ENCODE results near the gene PRDM16. TPM values are rescaled to one million over a fixed set of nuclear protein-coding genes. Genes with fewer than 3 reads are reported as not detected.

PRDM16 gene
- polyA plus RNA-seq, 1 donor from 2014 or later = 0.21 TPM

DNA sequence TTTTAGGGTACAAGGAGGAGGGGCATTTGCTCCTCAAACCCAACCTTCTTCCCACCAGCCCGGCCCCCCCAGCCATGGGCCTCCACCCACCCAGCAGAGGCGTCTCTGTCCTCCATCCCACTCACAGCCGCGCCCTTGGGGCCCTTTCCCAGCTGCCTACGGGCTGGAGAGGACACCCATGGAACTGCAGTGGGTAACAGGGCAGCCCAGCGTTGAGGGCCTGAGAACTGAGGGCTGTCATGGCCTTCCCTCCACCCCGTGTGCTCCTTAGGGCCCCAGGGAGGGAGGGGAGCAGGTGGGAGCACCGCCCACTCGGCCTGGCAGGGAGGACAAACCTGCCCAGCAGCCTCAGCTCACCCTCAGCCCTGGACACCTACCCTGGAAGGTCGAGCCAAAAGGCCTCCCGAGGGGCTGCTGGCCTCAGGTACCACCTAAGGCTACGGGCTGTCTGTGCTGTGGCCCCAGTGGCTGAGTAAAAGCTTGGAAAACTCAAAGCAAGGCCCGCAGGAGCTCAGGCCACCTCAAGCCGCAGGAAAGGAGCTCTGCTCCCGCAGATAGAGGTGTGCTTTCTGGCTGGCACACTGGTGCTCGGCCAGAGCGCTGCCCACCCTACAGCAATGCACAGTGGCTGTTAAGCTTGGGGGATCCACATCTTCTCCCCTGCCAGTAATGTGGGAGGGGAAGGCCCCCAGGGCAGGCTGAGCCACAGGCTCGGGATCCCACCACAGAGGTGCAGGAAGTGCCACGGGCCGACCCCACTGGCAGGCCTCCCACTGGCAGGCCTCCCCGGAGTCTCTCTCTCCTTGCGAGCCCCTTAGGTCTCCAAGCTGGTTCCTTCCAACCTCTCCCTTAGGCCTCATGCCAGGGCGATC is 383.2 kb downstream of the PRDM16 start:
- H4K20me1 ChIP-seq (ENCODE audit: insufficient read depth) = no peaks in the 10 kb centered on the region
- no peak overlapping the region for H3K27ac ChIP-seq (ENCODE audit: low read length)
- H3K9me3 ChIP-seq (ENCODE audit: low read length) = no peaks in the 10 kb centered on the region
- peak overlapping the region; percentile 16 for H3K9ac ChIP-seq (ENCODE audit: low read length)
- TF ChIP-seq SMC3 (conservative IDR thresholded peaks at IDR 0.05; ENCODE audit: poor library complexity) = no peak
- no peak for TF ChIP-seq EZH2 (IDR thresholded peaks at IDR 0.05; ENCODE audit: borderline replicate concordance, insufficient read depth, low read length, poor library complexity, severe bottlenecking)
- TF ChIP-seq TAF1 (IDR thresholded peaks at IDR 0.05; ENCODE audit: low read depth) = no peak
- no peak for TF ChIP-seq RAD21 (conservative IDR thresholded peaks at IDR 0.05)
- TF ChIP-seq POLR2AphosphoS5 (IDR thresholded peaks at IDR 0.05) = no peak
- TF ChIP-seq, protein P1, sequence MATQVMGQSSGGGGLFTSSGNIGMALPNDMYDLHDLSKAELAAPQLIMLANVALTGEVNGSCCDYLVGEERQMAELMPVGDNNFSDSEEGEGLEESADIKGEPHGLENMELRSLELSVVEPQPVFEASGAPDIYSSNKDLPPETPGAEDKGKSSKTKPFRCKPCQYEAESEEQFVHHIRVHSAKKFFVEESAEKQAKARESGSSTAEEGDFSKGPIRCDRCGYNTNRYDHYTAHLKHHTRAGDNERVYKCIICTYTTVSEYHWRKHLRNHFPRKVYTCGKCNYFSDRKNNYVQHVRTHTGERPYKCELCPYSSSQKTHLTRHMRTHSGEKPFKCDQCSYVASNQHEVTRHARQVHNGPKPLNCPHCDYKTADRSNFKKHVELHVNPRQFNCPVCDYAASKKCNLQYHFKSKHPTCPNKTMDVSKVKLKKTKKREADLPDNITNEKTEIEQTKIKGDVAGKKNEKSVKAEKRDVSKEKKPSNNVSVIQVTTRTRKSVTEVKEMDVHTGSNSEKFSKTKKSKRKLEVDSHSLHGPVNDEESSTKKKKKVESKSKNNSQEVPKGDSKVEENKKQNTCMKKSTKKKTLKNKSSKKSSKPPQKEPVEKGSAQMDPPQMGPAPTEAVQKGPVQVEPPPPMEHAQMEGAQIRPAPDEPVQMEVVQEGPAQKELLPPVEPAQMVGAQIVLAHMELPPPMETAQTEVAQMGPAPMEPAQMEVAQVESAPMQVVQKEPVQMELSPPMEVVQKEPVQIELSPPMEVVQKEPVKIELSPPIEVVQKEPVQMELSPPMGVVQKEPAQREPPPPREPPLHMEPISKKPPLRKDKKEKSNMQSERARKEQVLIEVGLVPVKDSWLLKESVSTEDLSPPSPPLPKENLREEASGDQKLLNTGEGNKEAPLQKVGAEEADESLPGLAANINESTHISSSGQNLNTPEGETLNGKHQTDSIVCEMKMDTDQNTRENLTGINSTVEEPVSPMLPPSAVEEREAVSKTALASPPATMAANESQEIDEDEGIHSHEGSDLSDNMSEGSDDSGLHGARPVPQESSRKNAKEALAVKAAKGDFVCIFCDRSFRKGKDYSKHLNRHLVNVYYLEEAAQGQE (IDR thresholded peaks at IDR 0.05; ENCODE audit: borderline replicate concordance) = no peak
- TF ChIP-seq MXI1 (conservative IDR thresholded peaks at IDR 0.05; ENCODE audit: poor library complexity, severe bottlenecking) = no peak
- TF ChIP-seq EP300 (conservative IDR thresholded peaks at IDR 0.05; ENCODE audit: poor library complexity, severe bottlenecking) = no peak
- TF ChIP-seq, protein P2, sequence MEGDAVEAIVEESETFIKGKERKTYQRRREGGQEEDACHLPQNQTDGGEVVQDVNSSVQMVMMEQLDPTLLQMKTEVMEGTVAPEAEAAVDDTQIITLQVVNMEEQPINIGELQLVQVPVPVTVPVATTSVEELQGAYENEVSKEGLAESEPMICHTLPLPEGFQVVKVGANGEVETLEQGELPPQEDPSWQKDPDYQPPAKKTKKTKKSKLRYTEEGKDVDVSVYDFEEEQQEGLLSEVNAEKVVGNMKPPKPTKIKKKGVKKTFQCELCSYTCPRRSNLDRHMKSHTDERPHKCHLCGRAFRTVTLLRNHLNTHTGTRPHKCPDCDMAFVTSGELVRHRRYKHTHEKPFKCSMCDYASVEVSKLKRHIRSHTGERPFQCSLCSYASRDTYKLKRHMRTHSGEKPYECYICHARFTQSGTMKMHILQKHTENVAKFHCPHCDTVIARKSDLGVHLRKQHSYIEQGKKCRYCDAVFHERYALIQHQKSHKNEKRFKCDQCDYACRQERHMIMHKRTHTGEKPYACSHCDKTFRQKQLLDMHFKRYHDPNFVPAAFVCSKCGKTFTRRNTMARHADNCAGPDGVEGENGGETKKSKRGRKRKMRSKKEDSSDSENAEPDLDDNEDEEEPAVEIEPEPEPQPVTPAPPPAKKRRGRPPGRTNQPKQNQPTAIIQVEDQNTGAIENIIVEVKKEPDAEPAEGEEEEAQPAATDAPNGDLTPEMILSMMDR (IDR thresholded peaks at IDR 0.05; ENCODE audit: poor library complexity, severe bottlenecking) = no peak
- no peak overlapping the region for H3K4me2 ChIP-seq (ENCODE audit: low read length)
- no peaks in the 10 kb centered on the region for H3K79me2 ChIP-seq (replicated peaks; ENCODE audit: insufficient read depth, low read length)
- peaks cover 5% of the 10 kb centered on the region for H3K27me3 ChIP-seq (ENCODE audit: insufficient read depth, low read depth, low read length)
- no peaks in the 10 kb centered on the region for H3K9me2 ChIP-seq (ENCODE audit: insufficient read depth, low read length)
- no peaks in the 10 kb centered on the region for H3K36me3 ChIP-seq (ENCODE audit: insufficient read depth, low read length)
- H2AFZ ChIP-seq (ENCODE audit: low read depth, low read length) = no peak overlapping the region
- no peak overlapping the region for H3K4me3 ChIP-seq (ENCODE audit: low read length)
- H3F3A ChIP-seq (ENCODE audit: insufficient read depth, low read length, poor library complexity, severe bottlenecking) = no peaks in the 10 kb centered on the region

DNA sequence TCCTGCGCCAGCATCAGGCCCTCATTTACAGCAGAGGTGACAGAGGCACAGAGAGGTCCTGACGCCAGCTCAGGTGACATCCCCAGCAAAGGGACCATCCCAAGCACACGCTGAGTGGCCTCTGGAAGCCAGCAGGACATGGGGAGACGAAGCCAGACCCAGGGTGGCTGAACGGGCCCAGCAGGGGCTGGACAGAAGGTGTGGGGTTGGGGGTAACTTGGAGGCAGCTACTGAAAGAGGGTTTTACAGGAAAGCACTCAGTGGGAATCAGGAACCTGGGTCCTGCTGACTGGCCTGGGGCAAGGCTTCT is 383.8 kb downstream of the PRDM16 start:
- Histone ChIP-seq H3K4me3 (ENCODE audit: low read length) (no peak overlapping the region), H3K9me3 (ENCODE audit: low read length) (no peaks in the 10 kb centered on the region), H3F3A (ENCODE audit: insufficient read depth, low read length, poor library complexity, severe bottlenecking) (no peaks in the 10 kb centered on the region), H3K9ac (ENCODE audit: low read length) (peak overlapping the region; percentile 16), H2AFZ (ENCODE audit: low read depth, low read length) (no peak overlapping the region), H3K36me3 (ENCODE audit: insufficient read depth, low read length) (no peaks in the 10 kb centered on the region), H3K79me2 (replicated peaks; ENCODE audit: insufficient read depth, low read length) (no peaks in the 10 kb centered on the region), H3K4me2 (ENCODE audit: low read length) (no peak overlapping the region), H3K27ac (ENCODE audit: low read length) (no peak overlapping the region), H3K27me3 (ENCODE audit: insufficient read depth, low read depth, low read length) (peaks cover 5% of the 10 kb centered on the region), H4K20me1 (ENCODE audit: insufficient read depth) (no peaks in the 10 kb centered on the region), H3K9me2 (ENCODE audit: insufficient read depth, low read length) (no peaks in the 10 kb centered on the region)
- TF ChIP-seq EZH2 (IDR thresholded peaks at IDR 0.05; ENCODE audit: borderline replicate concordance, insufficient read depth, low read length, poor library complexity, severe bottlenecking) = no peak
- no peak for TF ChIP-seq SMC3 (conservative IDR thresholded peaks at IDR 0.05; ENCODE audit: poor library complexity)
- TF ChIP-seq, protein P1 (IDR thresholded peaks at IDR 0.05; ENCODE audit: borderline replicate concordance) = no peak
- TF ChIP-seq TAF1 (IDR thresholded peaks at IDR 0.05; ENCODE audit: low read depth) = no peak
- TF ChIP-seq MXI1 (conservative IDR thresholded peaks at IDR 0.05; ENCODE audit: poor library complexity, severe bottlenecking) = no peak

Data from neural cell (in vitro differentiated cells).